ENCODE results near the gene VGLL4. TPM values are rescaled to one million over a fixed set of nuclear protein-coding genes. Genes with fewer than 3 reads are reported as not detected.
"Not testable (repeated sequence)": the region's sequence is repeated elsewhere in the genome, so short reads cannot be mapped to it uniquely, and the experiment has no call there.

VGLL4 gene
- 10 to 100 TPM; 29.2 to 30.3 TPM for total RNA-seq
- 10 to 100 TPM; 15.1 to 21.9 TPM for polyA plus RNA-seq

- intact Hi-C loops (cut with micrococcal nuclease): loop anchor here (2.0 to 5.0 kb wide), 4 partner anchors 19 to 839 kb away; partner anchors contain the start of gene TSEN2
- Histone ChIP-seq H3K4me3 (ENCODE audit: low read length in 2 of 2) (peak within 1 kb of the TSS; percentile 79 to 98), H3K36me3 (ENCODE audit: insufficient read depth, low read length) (no peaks in the 10 kb centered on the region), H3K9me3 (ENCODE audit: control insufficient read depth in 1 of 2, low read length in 2 of 2) (no peaks in the 10 kb centered on the region), H3K4me1 (ENCODE audit: insufficient read depth, low read length) (peaks cover 28% of the 10 kb centered on the region), H3K27ac (ENCODE audit: low read depth, low read length) (peak within 1 kb of the TSS; percentile 72), H3K27me3 (ENCODE audit: insufficient read depth, low read length) (no peaks in the 10 kb centered on the region)
- H3K4me3 Mint-ChIP-seq: peak within 1 kb of the TSS; percentile 95 to 100 (median 98)
- H3K4me1 Mint-ChIP-seq: peaks cover 19 to 54% (median 28%) of the 10 kb centered on the region in 4 donors
- peaks cover 0 to 4% (median 0%) of the 10 kb centered on the region in 8 donors for H3K9me3 Mint-ChIP-seq
- CTCF ChIA-PET (ENCODE audit: partially characterized antibody): interaction anchor here (0.9 to 1.8 kb wide), 4 partner anchors 18 to 406 kb away, joined by 3 to 5 read pairs (median 4); no protein-coding TSS in a partner anchor
- DNase-seq: peak; percentile 42 to 64 (median 44)
- H3K27me3 Mint-ChIP-seq: no peaks in the 10 kb centered on the region
- POLR2A ChIA-PET (ENCODE audit: partially characterized antibody): interaction anchor here (0.6 to 2.2 kb wide), 13 partner anchors 9 to 374 kb away, joined by 3 to 10 read pairs (median 4); partner anchors contain the start of genes ATG7 and TAMM41
- H3K27ac Mint-ChIP-seq: peak within 1 kb of the TSS; percentile 93 to 100 (median 98)
- H3K36me3 Mint-ChIP-seq: peaks cover 3 to 12% of the 10 kb centered on the region in 2 donors
Measured at GRCh38 chr3:11643605-11644087, at the start of gene VGLL4. Gene VGLL4, minus strand, starts transcription at chr3:11643915. Its CDS starts 397 bp downstream, at chr3:11643518.

- Mint-ChIP-seq H3K9me3 (no peaks in the 10 kb centered on the region), H3K27ac (peak overlapping the region in 1 of 7 donors; percentile 63), H3K36me3 (peaks cover 11 to 28% of the 10 kb centered on the region in 2 donors), H3K4me1 (peaks cover 0 to 3% (median 1%) of the 10 kb centered on the region in 4 donors), H3K4me3 (no peak overlapping the region), H3K27me3 (no peaks in the 10 kb centered on the region)
- Histone ChIP-seq H3K9me3 (ENCODE audit: control insufficient read depth in 1 of 2, low read length in 2 of 2) (no peaks in the 10 kb centered on the region), H3K27me3 (ENCODE audit: insufficient read depth, low read length) (no peaks in the 10 kb centered on the region), H3K4me1 (ENCODE audit: insufficient read depth, low read length) (no peaks in the 10 kb centered on the region), H3K36me3 (ENCODE audit: insufficient read depth, low read length) (no peaks in the 10 kb centered on the region), H3K27ac (ENCODE audit: low read depth, low read length) (no peak overlapping the region), H3K4me3 (ENCODE audit: low read length in 2 of 2) (no peak overlapping the region)
- intact Hi-C loops (cut with micrococcal nuclease): no loop called here
- POLR2A ChIA-PET (ENCODE audit: partially characterized antibody): no interaction called here
- CTCF ChIA-PET (ENCODE audit: partially characterized antibody): interaction anchor here (1.5 kb wide), 1 partner anchor 111 kb away, joined by 3 read pairs; no protein-coding TSS in a partner anchor
- no peak for DNase-seq
Measured at GRCh38 chr3:11692532-11692813, 48.8 kb upstream of the VGLL4 start.

GRCh38 chr3:11691767-11692531 lies 48.2 kb upstream of the VGLL4 start:
- H3K27me3 ChIP-seq (ENCODE audit: insufficient read depth, low read length): no peaks in the 10 kb centered on the region
- no peak overlapping the region for H3K27ac ChIP-seq (ENCODE audit: low read depth, low read length)
- CTCF ChIA-PET (ENCODE audit: partially characterized antibody): interaction anchor here (1.5 kb wide), 1 partner anchor 112 kb away, joined by 3 read pairs; no protein-coding TSS in a partner anchor
- no peaks in the 10 kb centered on the region for H3K4me1 ChIP-seq (ENCODE audit: insufficient read depth, low read length)
- Mint-ChIP-seq H3K9me3 (no peaks in the 10 kb centered on the region), H3K4me3 (no peak overlapping the region), H3K4me1 (peaks cover 0 to 3% (median 1%) of the 10 kb centered on the region in 4 donors), H3K36me3 (peaks cover 9 to 25% of the 10 kb centered on the region in 2 donors), H3K27me3 (no peaks in the 10 kb centered on the region), H3K27ac (no peak overlapping the region)
- no peak overlapping the region for H3K4me3 ChIP-seq (ENCODE audit: low read length in 2 of 2)
- DNase-seq: no peak
- no peaks in the 10 kb centered on the region for H3K9me3 ChIP-seq (ENCODE audit: control insufficient read depth in 1 of 2, low read length in 2 of 2)
- intact Hi-C loops (cut with micrococcal nuclease): no loop called here
- POLR2A ChIA-PET (ENCODE audit: partially characterized antibody): no interaction called here
- no peaks in the 10 kb centered on the region for H3K36me3 ChIP-seq (ENCODE audit: insufficient read depth, low read length)

- intact Hi-C loops (cut with micrococcal nuclease): no loop called here
- no peaks in the 10 kb centered on the region for H3K36me3 ChIP-seq (ENCODE audit: insufficient read depth, low read length)
- Mint-ChIP-seq H3K27me3 (no peaks in the 10 kb centered on the region), H3K27ac (peak overlapping the region in 1 of 7 donors; percentile 26), H3K36me3 (peaks cover 7 to 25% of the 10 kb centered on the region in 2 donors), H3K4me3 (no peak overlapping the region), H3K4me1 (peaks cover 0 to 3% (median 1%) of the 10 kb centered on the region in 4 donors), H3K9me3 (no peaks in the 10 kb centered on the region)
- no peaks in the 10 kb centered on the region for H3K4me1 ChIP-seq (ENCODE audit: insufficient read depth, low read length)
- no peaks in the 10 kb centered on the region for H3K9me3 ChIP-seq (ENCODE audit: control insufficient read depth in 1 of 2, low read length in 2 of 2)
- H3K4me3 ChIP-seq (ENCODE audit: low read length in 2 of 2): no peak overlapping the region
- POLR2A ChIA-PET (ENCODE audit: partially characterized antibody): no interaction called here
- CTCF ChIA-PET (ENCODE audit: partially characterized antibody): interaction anchor here (1.5 kb wide), 1 partner anchor 113 kb away, joined by 3 read pairs; no protein-coding TSS in a partner anchor
- no peaks in the 10 kb centered on the region for H3K27me3 ChIP-seq (ENCODE audit: insufficient read depth, low read length)
- DNase-seq: no peak
- no peak overlapping the region for H3K27ac ChIP-seq (ENCODE audit: low read depth, low read length)
Measured at GRCh38 chr3:11690863-11691766, 47.4 kb upstream of the VGLL4 start.

GRCh38 chr3:11689749-11690148 lies 46.0 kb upstream of the VGLL4 start:
- Histone ChIP-seq H3K4me1 (ENCODE audit: insufficient read depth, low read length) (no peaks in the 10 kb centered on the region), H3K27ac (ENCODE audit: low read depth, low read length) (no peak overlapping the region), H3K9me3 (ENCODE audit: control insufficient read depth in 1 of 2, low read length in 2 of 2) (no peaks in the 10 kb centered on the region), H3K4me3 (ENCODE audit: low read length in 2 of 2) (no peak overlapping the region), H3K36me3 (ENCODE audit: insufficient read depth, low read length) (no peaks in the 10 kb centered on the region), H3K27me3 (ENCODE audit: insufficient read depth, low read length) (no peaks in the 10 kb centered on the region)
- Mint-ChIP-seq H3K36me3 (peaks cover 10 to 23% of the 10 kb centered on the region in 2 donors), H3K4me1 (peaks cover 0 to 3% (median 1%) of the 10 kb centered on the region in 4 donors), H3K27ac (peak overlapping the region in 1 of 7 donors; percentile 21), H3K9me3 (no peaks in the 10 kb centered on the region), H3K27me3 (no peaks in the 10 kb centered on the region), H3K4me3 (no peak overlapping the region)
- ChIA-PET CTCF (ENCODE audit: partially characterized antibody) (no interaction called here), POLR2A (ENCODE audit: partially characterized antibody) (no interaction called here)
- intact Hi-C loops (cut with micrococcal nuclease): no loop called here
- no peak for DNase-seq

- H3K9me3 Mint-ChIP-seq; H3K4me1 Mint-ChIP-seq; H3K27me3 ChIP-seq (ENCODE audit: insufficient read depth, low read length); H3K36me3 Mint-ChIP-seq; H3K27me3 Mint-ChIP-seq; POLR2A ChIA-PET (ENCODE audit: partially characterized antibody); H3K4me3 Mint-ChIP-seq; H3K4me3 ChIP-seq (ENCODE audit: low read length in 2 of 2); CTCF ChIA-PET (ENCODE audit: partially characterized antibody); DNase-seq; H3K9me3 ChIP-seq (ENCODE audit: control insufficient read depth in 1 of 2, low read length in 2 of 2); H3K4me1 ChIP-seq (ENCODE audit: insufficient read depth, low read length); intact Hi-C loops (cut with micrococcal nuclease); H3K36me3 ChIP-seq (ENCODE audit: insufficient read depth, low read length); H3K27ac Mint-ChIP-seq; H3K27ac ChIP-seq (ENCODE audit: low read depth, low read length): not testable (repeated sequence)
Measured at GRCh38 chr3:11684980-11685379, 41.3 kb upstream of the VGLL4 start.

- no peak for DNase-seq
- H3K27ac Mint-ChIP-seq: peak overlapping the region in 1 of 7 donors; percentile 63
Measured at GRCh38 chr3:11680509-11680908, 36.8 kb upstream of the VGLL4 start.

More at GRCh38 chr3:11680509-11680908, 36.8 kb upstream of the VGLL4 start:
- Mint-ChIP-seq H3K4me3 (no peak overlapping the region), H3K9me3 (no peaks in the 10 kb centered on the region), H3K36me3 (peaks cover 2 to 8% of the 10 kb centered on the region in 2 donors), H3K27me3 (no peaks in the 10 kb centered on the region), H3K4me1 (peaks cover 0 to 4% (median 0%) of the 10 kb centered on the region in 4 donors)
- Histone ChIP-seq H3K27ac (ENCODE audit: low read depth, low read length) (no peak overlapping the region), H3K36me3 (ENCODE audit: insufficient read depth, low read length) (no peaks in the 10 kb centered on the region), H3K27me3 (ENCODE audit: insufficient read depth, low read length) (no peaks in the 10 kb centered on the region), H3K9me3 (ENCODE audit: control insufficient read depth in 1 of 2, low read length in 2 of 2) (no peaks in the 10 kb centered on the region), H3K4me3 (ENCODE audit: low read length in 2 of 2) (no peak overlapping the region), H3K4me1 (ENCODE audit: insufficient read depth, low read length) (no peaks in the 10 kb centered on the region)
- ChIA-PET CTCF (ENCODE audit: partially characterized antibody) (no interaction called here), POLR2A (ENCODE audit: partially characterized antibody) (no interaction called here)
- intact Hi-C loops (cut with micrococcal nuclease): no loop called here

Data from CD4-positive, alpha-beta memory T cell (primary cell).